Smooth muscle cell (in vitro differentiated cells): ENCODE data around the gene PFN3. TPM values are rescaled to one million over a fixed set of nuclear protein-coding genes. Genes with fewer than 3 reads are reported as not detected.

Source experiments
- DNase-seq: peaks from one replicate; lab custom pipeline; 2025; ENCODE audit not compliant: unreplicated experiment; lab: John Stamatoyannopoulos, UW
- H2AFZ ChIP-seq: fragments of 200-600 bp; sonication (generic); 2 replicates; pipeline ENCODE4 v1.6.0; 2016; ENCODE audit warnings: antibody characterized with exemption, low read depth, mild to moderate bottlenecking
- H3F3A ChIP-seq: fragments of 200-600 bp; sonication (generic); 2 replicates; pipeline ENCODE4 v1.6.0; 2017; ENCODE audit warnings: antibody characterized with exemption, low read depth
- H3K27ac ChIP-seq: fragments of 200-600 bp; sonication (generic); 2 replicates; pipeline ENCODE4 v1.5.1; 2016; ENCODE audit warnings: low read depth, mild to moderate bottlenecking
- H3K27me3 ChIP-seq: fragments of 200-600 bp; sonication (generic); 2 replicates; pipeline ENCODE4 v1.6.1; 2016; ENCODE audit warnings: low read depth, mild to moderate bottlenecking
- H3K36me3 ChIP-seq: fragments of 200-600 bp; sonication (generic); 2 replicates; pipeline ENCODE4 v1.5.1; 2016; ENCODE audit warnings: low read depth
- H3K4me1 ChIP-seq: fragments of 200-600 bp; sonication (generic); 2 replicates; pipeline ENCODE4 v1.5.1; 2016; ENCODE audit warnings: low read depth
- H3K4me2 ChIP-seq: fragments of 200-600 bp; sonication (generic); 2 replicates; pipeline ENCODE4 v1.6.0; 2016; ENCODE audit warnings: mild to moderate bottlenecking
- H3K4me3 ChIP-seq: fragments of 200-600 bp; sonication (generic); 2 replicates; pipeline ENCODE4 v1.5.1; 2016; ENCODE audit warnings: mild to moderate bottlenecking
- H3K79me2 ChIP-seq: fragments of 200-600 bp; sonication (generic); 2 replicates; pipeline ENCODE4 v1.6.0; 2016; ENCODE audit warnings: low read depth, mild to moderate bottlenecking
- H3K9ac ChIP-seq: fragments of 200-600 bp; sonication (generic); 2 replicates; pipeline ENCODE4 v1.6.0; 2016; ENCODE audit warnings: low read depth
- H3K9me3 ChIP-seq: fragments of 200-600 bp; sonication (generic); replicated peaks from 2 replicates; pipeline ENCODE4 v1.5.1; 2016; ENCODE audit warnings: low read depth
- H4K20me1 ChIP-seq: fragments of 200-600 bp; sonication (generic); 2 replicates; pipeline ENCODE4 v1.6.0; 2016; ENCODE audit warnings: low read depth
- WGBS: methylation state at CpG from one replicate; pipeline ENCODE4 v1.1.7; 2016; ENCODE audit warnings: low lambda C conversion rate; 5-methylcytosine and 5-hydroxymethylcytosine counted together
- polyA plus RNA-seq: library from polyadenylated mRNA; unstranded; fragments of >200 nt; fragmentation: Nextera tagmentation; extraction: Ambion mirVana; gene quantifications from 2 replicates; pipeline ENCODE4 v1.2.1, GENCODE V29; 2016
- total RNA-seq: library from RNA; depleted of rRNA; stranded (reverse); fragments of >200 nt; gene quantifications from 2 replicates; pipeline ENCODE4 v1.2.3, GENCODE V29; 2014
- TF ChIP-seq, protein P1 (sequence below): fragments of 200-600 bp; sonication (generic); IDR thresholded peaks from 2 replicates; pipeline ENCODE4 v1.5.1; 2017; ENCODE audit warnings: borderline replicate concordance, mild to moderate bottlenecking, antibody characterized with exemption; ENCODE audit not compliant: insufficient read depth, poor library complexity, severe bottlenecking

Gene PFN3
- total and polyA plus RNA-seq, 2 experiments from 2014 or later: not detected

- Histone ChIP-seq H3K4me3 (peak overlapping the region; percentile 50), H3K9me3 (no peaks in the 10 kb centered on the region)
- 59% methylated on average over 10 of the region's 10 CpGs for WGBS
Measured at GRCh38 chr5:177363565-177363964, 36.9 kb downstream of the PFN3 start.

GRCh38 chr5:177362610-177363507 lies 37.6 kb downstream of the PFN3 start:
- H3K4me3 ChIP-seq: peak overlapping the region; percentile 50
- TF ChIP-seq, protein P1, sequence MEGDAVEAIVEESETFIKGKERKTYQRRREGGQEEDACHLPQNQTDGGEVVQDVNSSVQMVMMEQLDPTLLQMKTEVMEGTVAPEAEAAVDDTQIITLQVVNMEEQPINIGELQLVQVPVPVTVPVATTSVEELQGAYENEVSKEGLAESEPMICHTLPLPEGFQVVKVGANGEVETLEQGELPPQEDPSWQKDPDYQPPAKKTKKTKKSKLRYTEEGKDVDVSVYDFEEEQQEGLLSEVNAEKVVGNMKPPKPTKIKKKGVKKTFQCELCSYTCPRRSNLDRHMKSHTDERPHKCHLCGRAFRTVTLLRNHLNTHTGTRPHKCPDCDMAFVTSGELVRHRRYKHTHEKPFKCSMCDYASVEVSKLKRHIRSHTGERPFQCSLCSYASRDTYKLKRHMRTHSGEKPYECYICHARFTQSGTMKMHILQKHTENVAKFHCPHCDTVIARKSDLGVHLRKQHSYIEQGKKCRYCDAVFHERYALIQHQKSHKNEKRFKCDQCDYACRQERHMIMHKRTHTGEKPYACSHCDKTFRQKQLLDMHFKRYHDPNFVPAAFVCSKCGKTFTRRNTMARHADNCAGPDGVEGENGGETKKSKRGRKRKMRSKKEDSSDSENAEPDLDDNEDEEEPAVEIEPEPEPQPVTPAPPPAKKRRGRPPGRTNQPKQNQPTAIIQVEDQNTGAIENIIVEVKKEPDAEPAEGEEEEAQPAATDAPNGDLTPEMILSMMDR: no peak
- H3K27ac ChIP-seq: no peak overlapping the region
- peak overlapping the region; percentile 94 for H2AFZ ChIP-seq
- H3K36me3 ChIP-seq: no peaks in the 10 kb centered on the region
- H3K9ac ChIP-seq: no peak overlapping the region
- WGBS: 12% methylated on average over 43 of the region's 59 CpGs
- no peaks in the 10 kb centered on the region for H3K79me2 ChIP-seq
- peak overlapping the region; percentile 87 for H3K4me2 ChIP-seq
- no peak for DNase-seq
- no peaks in the 10 kb centered on the region for H3K9me3 ChIP-seq
- no peaks in the 10 kb centered on the region for H3K27me3 ChIP-seq
- peaks cover 25% of the 10 kb centered on the region for H3K4me1 ChIP-seq
- H3F3A ChIP-seq: no peaks in the 10 kb centered on the region
- H4K20me1 ChIP-seq: no peaks in the 10 kb centered on the region

More at GRCh38 chr5:177363565-177363964, 36.9 kb downstream of the PFN3 start:
- Histone ChIP-seq H3K4me2 (peak overlapping the region; percentile 87), H3K9ac (no peak overlapping the region), H2AFZ (no peak overlapping the region), H3K27ac (no peak overlapping the region), H4K20me1 (no peaks in the 10 kb centered on the region), H3F3A (no peaks in the 10 kb centered on the region), H3K4me1 (peaks cover 25% of the 10 kb centered on the region), H3K27me3 (no peaks in the 10 kb centered on the region), H3K79me2 (no peaks in the 10 kb centered on the region), H3K36me3 (no peaks in the 10 kb centered on the region)
- TF ChIP-seq, protein P1: no peak
- DNase-seq: no peak

DNA sequence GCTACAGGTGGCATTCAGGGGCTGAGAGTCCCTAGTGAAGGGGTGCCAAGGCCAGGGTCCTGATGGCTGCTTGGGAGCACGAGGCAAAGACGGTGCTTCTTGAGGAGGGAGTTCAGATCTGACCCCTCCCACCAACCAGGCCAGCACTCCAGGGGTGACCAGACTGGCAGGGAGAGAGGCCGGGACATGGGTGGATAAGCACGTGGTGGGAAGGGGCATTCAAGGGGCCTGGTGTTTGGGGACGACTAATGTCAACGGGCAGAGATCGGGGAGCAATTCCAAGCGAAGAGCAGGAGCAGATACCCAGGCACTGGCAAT lies 38.2 kb downstream of the PFN3 start:
- H2AFZ ChIP-seq: no peak overlapping the region
- WGBS: 70% methylated on average over 8 of the region's 8 CpGs
- H3K4me1 ChIP-seq: peaks cover 21% of the 10 kb centered on the region
- H4K20me1 ChIP-seq: no peaks in the 10 kb centered on the region
- no peak overlapping the region for H3K9ac ChIP-seq
- no peaks in the 10 kb centered on the region for H3K27me3 ChIP-seq
- DNase-seq: no peak
- H3F3A ChIP-seq: no peaks in the 10 kb centered on the region
- H3K36me3 ChIP-seq: no peaks in the 10 kb centered on the region
- no peak overlapping the region for H3K27ac ChIP-seq
- TF ChIP-seq, protein P1: no peak
- H3K79me2 ChIP-seq: no peaks in the 10 kb centered on the region
- H3K9me3 ChIP-seq: no peaks in the 10 kb centered on the region
- H3K4me2 ChIP-seq: no peak overlapping the region
- no peak overlapping the region for H3K4me3 ChIP-seq
